T-cell (primary cell): ENCODE results near the gene SLC39A11. TPM values are rescaled to one million over a fixed set of nuclear protein-coding genes. Genes with fewer than 3 reads are reported as not detected.

Source experiments
- ATAC-seq, 4 experiments: fragments of 200-7000 bp in 3 of 4; fragments of 150-1000 bp in 1 of 4; cut with Tn5 transposase; replicated peaks in 1 of 4; 1 replicate in 3 of 4; 2 replicates in 1 of 4; pipeline ENCODE4 v1.10.0; 2021; ENCODE audit warnings: moderate library complexity in 3 of 4, mild to moderate bottlenecking in 2 of 4, moderate number of reproducible peaks in 1 of 4
- CTCF ChIA-PET, 2 donors: fragments of 300-600 bp; sonication (Branson Sonifier 250); formaldehyde crosslinking; loops; one replicate each; lab custom pipeline; 2022; ENCODE audit warnings: antibody characterized with exemption in 2 of 2; lab: Charles Lee
- POLR2A ChIA-PET, 2 donors: fragments of 300-600 bp; sonication (Branson Sonifier 250); formaldehyde crosslinking; loops; one replicate each; lab custom pipeline; 2022; ENCODE audit warnings: antibody characterized with exemption in 2 of 2; lab: Charles Lee
- DNase-seq, 35 experiments: peaks; one replicate each; pipeline versions ENCODE4 v3.0.0 to v3.0.0-alpha.2; 2013 to 2023
- H3K27ac ChIP-seq: one replicate; pipeline ENCODE4 v1.5.1; 2013; ENCODE audit warnings: low read length
- H3K27me3 ChIP-seq, 2 experiments: replicated peaks in 1 of 2; 1 replicate in 1 of 2; 2 replicates in 1 of 2; pipeline versions ENCODE4 v1.6.1 to v1.7.0; 2013; ENCODE audit warnings: low read length in 1 of 2, mixed read lengths in 1 of 2; ENCODE audit not compliant: control insufficient read depth in 2 of 2, insufficient read depth in 2 of 2; ENCODE audit errors: extremely low read depth in 1 of 2
- H3K36me3 ChIP-seq, 2 donors: 1 replicate in 1 of 2; 2 replicates in 1 of 2; pipeline versions ENCODE4 v1.6.1 to v1.7.0; 2013; ENCODE audit warnings: low read length in 1 of 2; ENCODE audit not compliant: control insufficient read depth in 2 of 2, insufficient read depth in 1 of 2; ENCODE audit errors: extremely low read depth in 1 of 2
- H3K4me1 ChIP-seq, 2 experiments: 1 replicate in 1 of 2; 2 replicates in 1 of 2; pipeline versions ENCODE4 v1.6.1 to v1.7.0; 2013; ENCODE audit warnings: low read length in 2 of 2, mixed read lengths in 1 of 2; ENCODE audit not compliant: insufficient read depth in 2 of 2, control insufficient read depth in 1 of 2; ENCODE audit errors: extremely low read depth in 1 of 2
- H3K4me3 ChIP-seq, 2 donors: 1 replicate in 1 of 2; 2 replicates in 1 of 2; pipeline versions ENCODE4 v1.5.1 to v1.7.0; 2013; ENCODE audit warnings: mild to moderate bottlenecking in 2 of 2, low read length in 1 of 2, moderate library complexity in 1 of 2; ENCODE audit not compliant: control insufficient read depth in 1 of 2; ENCODE audit errors: extremely low read depth in 1 of 2
- H3K9me3 ChIP-seq: 2 replicates; pipeline ENCODE4 v1.7.0; 2013
- H3K27ac Mint-ChIP-seq, 2 donors: one replicate each; pipeline ENCODE4 v1.8.0; 2020 to 2021; ENCODE audit warnings: mild to moderate bottlenecking in 2 of 2, mixed read lengths in 2 of 2
- H3K27me3 Mint-ChIP-seq, 2 donors: one replicate each; pipeline ENCODE4 v1.8.0; 2021 to 2022; ENCODE audit warnings: mixed read lengths in 2 of 2
- H3K36me3 Mint-ChIP-seq: one replicate; pipeline ENCODE4 v1.8.0; 2021; ENCODE audit warnings: mixed read lengths
- H3K4me1 Mint-ChIP-seq, 3 donors: one replicate each; pipeline ENCODE4 v1.8.0; 2020 to 2022; ENCODE audit warnings: mixed read lengths in 3 of 3, mild to moderate bottlenecking in 1 of 3
- H3K4me3 Mint-ChIP-seq, 3 donors: one replicate each; pipeline ENCODE4 v1.8.0; 2020 to 2022; ENCODE audit warnings: mild to moderate bottlenecking in 3 of 3, mixed read lengths in 3 of 3, moderate library complexity in 3 of 3
- H3K9me3 Mint-ChIP-seq, 3 donors: one replicate each; pipeline ENCODE4 v1.8.0; 2020 to 2022; ENCODE audit warnings: mixed read lengths in 3 of 3
- WGBS: methylation state at CpG from one replicate; pipeline ENCODE4 v1.1.5; 2013; ENCODE audit warnings: missing lambda C conversion rate; ENCODE audit not compliant: insufficient coverage; 5-methylcytosine and 5-hydroxymethylcytosine counted together
- total RNA-seq, 35 experiments: library from RNA in 6 of 35; stranded (reverse) in 6 of 35; fragments of 120-200 nt in 1 of 35; gene quantifications; one replicate each; pipeline versions ENCODE4 v1.2.1 to v1.2.4 and lab custom pipeline; 2013 to 2026

SLC39A11 gene
- total RNA-seq, 5 donors from 2014 or later (not counting 1 experiment from before 2014, with no cell fraction given), result 18.6 to 27.1 (median 23.4) TPM

- H3K27me3 ChIP-seq, result no peaks in the 10 kb centered on the region
- H3K9me3 ChIP-seq, result no peaks in the 10 kb centered on the region
- 75% methylated on average over 1 of the region's 5 CpGs for WGBS
- Mint-ChIP-seq H3K4me1 (peaks cover 0 to 16% (median 4%) of the 10 kb centered on the region in 3 donors), H3K36me3 (peaks cover 9% of the 10 kb centered on the region), H3K9me3 (no peaks in the 10 kb centered on the region), H3K4me3 (no peak overlapping the region), H3K27ac (no peak overlapping the region), H3K27me3 (no peaks in the 10 kb centered on the region)
- ChIA-PET CTCF (interaction anchor here in 1 of 2 donors (0.7 to 1.1 kb wide), 2 partner anchors 18 to 23 kb away, joined by 4 to 5 read pairs; no protein-coding TSS in a partner anchor), POLR2A (interaction anchor here in 1 of 2 donors (0.6 kb wide), 1 partner anchor 10 kb away, joined by 3 read pairs; no protein-coding TSS in a partner anchor)
- H3K27ac ChIP-seq, result no peak overlapping the region
- ATAC-seq, result no peak
- H3K36me3 ChIP-seq, result no peaks in the 10 kb centered on the region
- DNase-seq, result no peak
- H3K4me1 ChIP-seq, result no peaks in the 10 kb centered on the region
- no peak overlapping the region for H3K4me3 ChIP-seq
These were observed 124.4 kb downstream of the SLC39A11 start for GRCh38 chr17:72967977-72968585.

- H3K27me3 Mint-ChIP-seq, result no peaks in the 10 kb centered on the region
- DNase-seq (no peak), ATAC-seq (no peak)
- ChIA-PET POLR2A (interaction anchor here in 1 of 2 donors (0.6 kb wide), 1 partner anchor 11 kb away, joined by 3 read pairs; no protein-coding TSS in a partner anchor), CTCF (interaction anchor here in 1 of 2 donors (0.7 to 1.1 kb wide), 2 partner anchors 19 to 23 kb away, joined by 4 to 5 read pairs; no protein-coding TSS in a partner anchor)
- no peak overlapping the region for H3K4me3 Mint-ChIP-seq
- H3K27ac Mint-ChIP-seq, result no peak overlapping the region
- Histone ChIP-seq H3K4me1 (no peaks in the 10 kb centered on the region), H3K4me3 (no peak overlapping the region), H3K9me3 (no peaks in the 10 kb centered on the region), H3K27me3 (no peaks in the 10 kb centered on the region), H3K27ac (no peak overlapping the region), H3K36me3 (no peaks in the 10 kb centered on the region)
- WGBS, result 84% methylated on average over 6 of the region's 8 CpGs
- peaks cover 0 to 16% (median 4%) of the 10 kb centered on the region in 3 donors for H3K4me1 Mint-ChIP-seq
- peaks cover 9% of the 10 kb centered on the region for H3K36me3 Mint-ChIP-seq
- H3K9me3 Mint-ChIP-seq, result no peaks in the 10 kb centered on the region
These were observed 125.1 kb downstream of the SLC39A11 start for GRCh38 chr17:72967277-72967970.

DNA sequence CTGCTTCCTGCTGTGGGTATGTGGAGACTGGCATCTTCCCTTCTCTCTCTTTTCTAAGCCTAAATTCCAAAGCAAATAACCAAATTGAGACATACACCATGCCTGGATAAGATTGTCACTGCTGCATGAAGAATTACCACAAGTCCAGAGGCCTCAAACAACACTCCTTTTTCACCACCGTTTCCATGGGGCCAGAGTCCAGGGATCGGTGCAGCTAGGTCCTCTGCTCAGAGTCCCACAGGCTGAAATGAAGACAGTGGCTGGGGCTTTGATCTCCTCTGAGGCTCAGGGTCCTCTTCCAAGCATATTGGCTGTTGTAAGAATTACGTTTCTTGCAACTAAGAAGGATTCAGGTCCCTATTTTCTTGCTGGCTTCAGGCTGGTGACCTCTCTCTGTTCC is 130.4 kb downstream of the SLC39A11 start:
- POLR2A ChIA-PET, result no interaction called here
- Mint-ChIP-seq H3K27me3 (no peaks in the 10 kb centered on the region), H3K36me3 (peaks cover 14% of the 10 kb centered on the region), H3K9me3 (no peaks in the 10 kb centered on the region), H3K4me3 (no peak overlapping the region), H3K27ac (no peak overlapping the region), H3K4me1 (peaks cover 0 to 11% (median 0%) of the 10 kb centered on the region in 3 donors)
- no peak for ATAC-seq
- 89% methylated on average over 3 of the region's 3 CpGs for WGBS
- DNase-seq, result no peak
- Histone ChIP-seq H3K4me1 (no peaks in the 10 kb centered on the region), H3K36me3 (no peaks in the 10 kb centered on the region), H3K27me3 (no peaks in the 10 kb centered on the region), H3K4me3 (no peak overlapping the region), H3K27ac (no peak overlapping the region), H3K9me3 (no peaks in the 10 kb centered on the region)
- CTCF ChIA-PET, result no interaction called here

- ChIA-PET POLR2A (no interaction called here), CTCF (no interaction called here)
These were observed 136.9 kb downstream of the SLC39A11 start for GRCh38 chr17:72955391-72956140.

GRCh38 chr17:72954579-72954978 is 137.9 kb downstream of the SLC39A11 start:
- POLR2A ChIA-PET, result no interaction called here
- Mint-ChIP-seq H3K9me3 (no peaks in the 10 kb centered on the region), H3K27me3 (no peaks in the 10 kb centered on the region), H3K4me1 (peaks cover 0 to 11% (median 0%) of the 10 kb centered on the region in 3 donors), H3K4me3 (no peak overlapping the region), H3K27ac (no peak overlapping the region), H3K36me3 (no peaks in the 10 kb centered on the region)
- ATAC-seq, result no peak
- Histone ChIP-seq H3K36me3 (no peaks in the 10 kb centered on the region), H3K9me3 (no peaks in the 10 kb centered on the region), H3K27me3 (no peaks in the 10 kb centered on the region), H3K4me1 (no peaks in the 10 kb centered on the region), H3K4me3 (no peak overlapping the region), H3K27ac (no peak overlapping the region)
- CTCF ChIA-PET, result no interaction called here
- DNase-seq, result no peak
- 100% methylated on average over 4 of the region's 8 CpGs for WGBS

More at GRCh38 chr17:72955391-72956140, 136.9 kb downstream of the SLC39A11 start:
- Mint-ChIP-seq H3K9me3 (no peaks in the 10 kb centered on the region), H3K27me3 (no peaks in the 10 kb centered on the region), H3K4me1 (peaks cover 0 to 11% (median 0%) of the 10 kb centered on the region in 3 donors), H3K36me3 (no peaks in the 10 kb centered on the region), H3K27ac (no peak overlapping the region), H3K4me3 (no peak overlapping the region)
- Histone ChIP-seq H3K4me3 (no peak overlapping the region), H3K36me3 (no peaks in the 10 kb centered on the region), H3K27ac (no peak overlapping the region), H3K4me1 (no peaks in the 10 kb centered on the region), H3K9me3 (no peaks in the 10 kb centered on the region), H3K27me3 (no peaks in the 10 kb centered on the region)
- no peak for ATAC-seq
- DNase-seq, result no peak
- 98% methylated on average over 12 of the region's 20 CpGs for WGBS

- ATAC-seq, result no peak
- no peaks in the 10 kb centered on the region for H3K27me3 ChIP-seq
- no peaks in the 10 kb centered on the region for H3K36me3 ChIP-seq
- whole genome bisulfite sequencing, result 86% methylated on average over 11 of the region's 11 CpGs
- Mint-ChIP-seq H3K4me1 (peaks cover 0 to 11% (median 0%) of the 10 kb centered on the region in 3 donors), H3K27me3 (no peaks in the 10 kb centered on the region), H3K4me3 (no peak overlapping the region), H3K27ac (no peak overlapping the region), H3K36me3 (no peaks in the 10 kb centered on the region), H3K9me3 (no peaks in the 10 kb centered on the region)
- no peak overlapping the region for H3K27ac ChIP-seq
- ChIA-PET CTCF (no interaction called here), POLR2A (no interaction called here)
- no peaks in the 10 kb centered on the region for H3K9me3 ChIP-seq
- no peaks in the 10 kb centered on the region for H3K4me1 ChIP-seq
- no peak overlapping the region for H3K4me3 ChIP-seq
- DNase-seq, result no peak
These were observed 138.9 kb downstream of the SLC39A11 start for GRCh38 chr17:72953621-72954020.
